HL-60/S4 (cell line): ENCODE measurements around the gene GBE1.
"Not testable (repeated sequence)": the region's sequence is repeated elsewhere in the genome, so short reads cannot be mapped to it uniquely, and the experiment has no call there.

Experiments
- in situ Hi-C: fragments of 300-500 bp; cut with MboI; formaldehyde crosslinking; loops from 2 replicates; pipeline ENCODE4 v1.14.3; 2022; ENCODE audit warnings: low sequenced_read_pairs

GBE1 gene

GRCh38 chr3:81545572-81545971 is 215.9 kb downstream of the GBE1 start:
- in situ Hi-C loops, result no loop called here

GRCh38 chr3:81544385-81544784 is 217.1 kb downstream of the GBE1 start:
- in situ Hi-C loops, result no loop called here

GRCh38 chr3:81540787-81541186 is 220.7 kb downstream of the GBE1 start:
- in situ Hi-C loops, result no loop called here

GRCh38 chr3:81531846-81532245 is 229.6 kb downstream of the GBE1 start:
- in situ Hi-C loops, result no loop called here

- in situ Hi-C loops, result no loop called here
These were observed 230.2 kb downstream of the GBE1 start for GRCh38 chr3:81531263-81531662.

- in situ Hi-C loops, result no loop called here
These were observed 231.1 kb downstream of the GBE1 start for GRCh38 chr3:81530180-81530939.

- in situ Hi-C loops, result no loop called here
These were observed 239.6 kb downstream of the GBE1 start for GRCh38 chr3:81521855-81522254.

GRCh38 chr3:81518945-81519344 is 242.5 kb downstream of the GBE1 start:
- in situ Hi-C loops, result no loop called here

- in situ Hi-C loops, result no loop called here
These were observed 245.4 kb downstream of the GBE1 start for GRCh38 chr3:81516042-81516441.

GRCh38 chr3:81513591-81513990 is 247.9 kb downstream of the GBE1 start:
- in situ Hi-C loops, result no loop called here

GRCh38 chr3:81503026-81503425 is 258.4 kb downstream of the GBE1 start:
- in situ Hi-C loops, result no loop called here

- in situ Hi-C loops, result no loop called here
These were observed 259.2 kb downstream of the GBE1 start for GRCh38 chr3:81502236-81502635.

GRCh38 chr3:81500039-81500438 is 261.4 kb downstream of the GBE1 start:
- in situ Hi-C loops, result no loop called here

- in situ Hi-C loops, result no loop called here
These were observed 263.7 kb downstream of the GBE1 start for GRCh38 chr3:81497572-81498251.

GRCh38 chr3:81496407-81497104 is 264.9 kb downstream of the GBE1 start:
- in situ Hi-C loops, result no loop called here

- in situ Hi-C loops, result not testable (repeated sequence)
These were observed 269.0 kb downstream of the GBE1 start for GRCh38 chr3:81492471-81492870.

- in situ Hi-C loops, result no loop called here
These were observed 269.4 kb downstream of the GBE1 start for GRCh38 chr3:81492040-81492439.

GRCh38 chr3:81490541-81491288 is 270.7 kb downstream of the GBE1 start:
- in situ Hi-C loops, result no loop called here

- in situ Hi-C loops, result no loop called here
These were observed 276.0 kb downstream of the GBE1 start for GRCh38 chr3:81485444-81485865.

- in situ Hi-C loops, result no loop called here
These were observed 276.9 kb downstream of the GBE1 start for GRCh38 chr3:81484520-81484919.

GRCh38 chr3:81483046-81483445 is 278.4 kb downstream of the GBE1 start:
- in situ Hi-C loops, result no loop called here
